Islet precursor cell (in vitro differentiated cells): ENCODE data around the gene FREM1.

ENCODE experiments used
- DNase-seq: peaks from one replicate; pipeline ENCODE4 v3.0.0-alpha.2; 2018

The FREM1 gene

DNA sequence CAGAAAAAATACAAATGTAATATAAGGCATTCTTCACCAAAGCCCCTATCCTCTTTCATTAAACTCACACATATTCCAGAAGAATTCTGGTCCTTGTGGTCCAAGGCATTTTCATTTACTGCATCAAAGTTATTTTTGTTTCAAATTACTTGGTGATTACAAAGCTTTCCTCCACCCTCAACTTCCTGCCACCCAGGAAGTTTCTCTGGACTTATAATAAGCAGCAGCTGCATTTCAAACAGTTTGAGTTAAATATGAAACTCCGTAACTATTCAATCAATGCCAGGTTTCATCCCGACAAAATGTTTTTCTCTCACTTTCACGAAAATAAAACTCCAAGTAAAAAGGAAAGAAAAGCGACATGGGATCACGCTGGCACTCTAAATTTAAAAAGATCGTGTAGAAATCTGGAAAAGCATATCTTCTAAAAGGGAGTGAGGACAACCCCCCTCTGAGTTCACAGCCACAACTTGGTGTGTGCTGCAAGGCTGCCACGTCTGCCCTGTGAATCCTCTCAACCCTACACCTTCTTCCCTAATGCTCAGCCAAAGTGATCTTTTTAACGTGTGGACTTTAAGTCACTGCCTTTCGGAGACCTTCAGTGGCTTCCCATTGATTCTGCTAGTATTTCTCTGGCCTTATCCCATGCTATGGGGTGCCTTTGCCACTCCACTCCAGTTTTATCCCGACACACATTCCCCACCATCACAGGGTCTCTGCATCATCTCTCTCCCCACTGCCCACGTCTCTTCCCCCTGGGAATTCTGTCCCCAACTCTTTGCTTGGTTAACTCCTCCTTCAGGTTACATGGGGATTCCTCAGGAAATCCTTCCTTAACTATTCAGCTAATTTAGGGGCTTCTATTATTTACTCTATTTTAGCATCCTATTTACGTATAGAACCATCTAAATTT is 96.6 kb downstream of the FREM1 start:
- DNase-seq: no peak

DNA sequence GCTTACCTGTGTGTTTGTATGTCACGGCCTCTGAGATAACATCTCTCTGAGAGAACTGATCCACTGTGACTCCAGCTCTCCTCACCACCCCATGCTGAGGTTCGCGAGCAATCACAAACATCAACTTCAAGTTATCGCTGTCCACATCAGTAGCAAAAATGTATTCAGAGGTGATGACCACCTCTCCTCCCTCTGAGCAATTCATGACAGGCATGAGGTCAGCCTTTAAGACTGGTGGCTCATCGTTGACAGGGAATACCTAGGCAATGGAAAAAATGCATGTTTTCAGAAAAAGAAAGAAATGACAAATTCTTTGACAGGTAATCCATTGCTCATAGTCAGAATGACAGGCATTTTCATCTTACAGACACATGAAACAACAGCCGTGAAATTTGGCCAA is 97.4 kb downstream of the FREM1 start:
- no peak for DNase-seq

DNA sequence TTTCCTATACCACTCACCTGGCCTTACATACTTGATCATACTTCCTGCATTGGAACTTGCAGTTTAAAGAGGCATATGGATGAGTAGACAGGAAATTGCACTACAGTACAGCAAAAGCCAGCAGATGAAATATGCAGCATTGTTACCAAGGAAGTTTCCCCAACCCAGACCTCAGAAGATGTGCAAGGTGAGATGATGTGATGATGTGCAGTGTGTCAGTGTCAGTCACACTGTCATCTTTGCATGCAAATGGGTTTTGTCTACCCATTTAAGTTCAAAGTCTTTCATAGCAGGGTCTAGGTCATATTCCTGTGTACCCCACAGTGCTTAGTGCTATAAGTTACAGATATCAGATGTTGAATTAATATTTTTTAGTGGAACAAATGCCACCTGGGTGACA is 98.4 kb downstream of the FREM1 start:
- no peak for DNase-seq

DNA sequence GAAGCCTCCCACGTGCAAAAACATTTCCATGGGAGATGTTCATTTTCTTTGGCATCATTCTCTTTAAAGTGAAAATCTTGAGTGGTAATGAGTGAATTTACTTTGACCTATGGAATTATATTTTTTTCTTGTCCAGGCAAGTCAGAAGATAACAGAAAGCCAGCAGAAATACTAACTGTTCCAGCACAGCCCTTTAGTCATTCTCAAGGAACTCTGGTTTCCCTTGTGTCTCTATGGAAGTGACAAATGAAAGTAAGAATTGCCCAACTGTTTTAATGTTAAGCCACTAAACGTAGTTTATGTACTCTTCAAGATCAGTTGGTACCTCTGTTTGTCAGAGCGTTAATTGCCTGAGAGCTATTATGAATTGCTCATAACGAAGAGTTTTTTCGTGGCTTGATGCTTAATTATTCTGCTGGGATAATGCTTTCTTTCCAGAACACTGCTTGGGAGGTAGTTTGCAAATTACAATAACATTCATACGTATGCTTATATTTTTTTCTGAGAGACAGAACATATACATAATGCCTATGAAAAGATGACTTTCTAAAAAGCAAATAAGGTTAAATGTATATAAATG is 103.2 kb downstream of the FREM1 start:
- DNase-seq: no peak

DNA sequence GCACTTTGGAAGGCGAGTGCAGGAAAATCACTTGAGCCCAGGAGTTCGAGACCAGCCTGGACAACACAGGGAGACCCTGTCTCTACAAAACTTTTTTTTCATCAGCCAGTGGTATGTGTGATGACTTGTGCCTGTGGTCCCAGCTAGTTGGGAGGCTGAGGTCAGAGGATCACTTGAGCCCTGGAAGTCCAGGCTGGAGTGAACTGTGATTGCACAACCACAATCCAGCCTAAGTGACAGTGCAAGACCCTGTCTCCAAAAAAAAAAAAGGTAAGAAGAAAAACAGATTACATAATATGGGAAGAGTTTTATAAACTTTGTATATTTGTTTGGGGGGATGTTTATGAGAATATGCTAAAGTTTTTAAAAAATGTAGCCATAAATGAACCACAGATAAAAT is 111.2 kb downstream of the FREM1 start:
- no peak for DNase-seq

DNA sequence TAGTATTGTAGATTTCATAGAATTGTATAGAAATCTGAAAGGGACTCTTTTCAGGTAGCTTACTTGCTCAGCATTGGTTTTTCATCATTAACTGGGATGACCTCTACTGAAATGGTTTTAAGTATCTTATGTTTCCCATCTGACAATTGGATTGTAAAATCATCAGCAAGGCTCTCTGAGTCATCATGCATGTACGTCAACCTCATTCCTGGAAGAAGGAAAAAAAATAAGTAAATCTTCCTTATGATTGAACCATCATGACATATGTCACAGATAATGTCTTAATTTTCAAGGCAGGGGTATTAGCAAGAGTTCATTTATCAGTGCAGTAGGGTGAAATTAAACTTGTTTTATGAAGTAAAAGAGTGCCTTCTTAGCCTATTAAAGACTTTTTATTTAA is 112.8 kb downstream of the FREM1 start:
- DNase-seq: no peak

DNA sequence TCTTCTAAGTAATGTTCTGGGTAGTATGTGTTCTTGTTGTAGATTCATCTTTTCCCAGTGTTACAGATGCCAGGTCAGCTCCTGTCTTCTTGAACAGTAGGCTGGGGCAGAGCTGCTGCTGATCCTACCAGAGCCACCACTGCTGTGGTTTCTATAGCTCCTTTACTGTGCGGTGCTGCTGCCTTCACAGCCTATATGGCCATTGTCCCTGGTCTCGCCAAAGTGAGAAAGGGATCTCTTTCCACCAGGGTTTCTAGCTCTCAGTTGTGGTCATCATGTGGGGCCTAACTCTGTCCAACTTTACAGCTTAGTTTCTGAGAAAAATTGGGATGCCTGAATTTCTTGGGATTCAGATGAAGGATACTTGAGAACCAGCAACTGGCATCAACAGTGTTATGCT is 116.8 kb downstream of the FREM1 start:
- no peak for DNase-seq

DNA sequence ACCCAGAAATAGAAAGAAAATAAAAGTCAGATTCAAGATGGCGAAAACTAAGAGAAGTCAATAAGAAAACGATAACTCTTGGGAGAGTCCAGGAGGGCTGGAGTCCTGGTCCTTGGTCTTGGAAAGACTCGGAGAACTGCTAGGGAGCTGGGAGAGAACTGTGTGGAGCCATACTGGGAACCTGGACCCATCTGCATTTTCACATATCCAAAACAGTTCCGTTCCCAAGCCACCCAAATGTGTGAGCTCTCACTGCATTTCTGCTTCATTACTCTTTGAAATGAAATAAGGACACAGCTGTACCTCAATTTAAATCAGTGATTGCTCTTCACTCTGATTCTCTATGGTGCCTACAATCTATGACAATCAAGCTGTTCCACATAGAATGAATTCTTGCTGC is 119.6 kb downstream of the FREM1 start:
- no peak for DNase-seq

DNA sequence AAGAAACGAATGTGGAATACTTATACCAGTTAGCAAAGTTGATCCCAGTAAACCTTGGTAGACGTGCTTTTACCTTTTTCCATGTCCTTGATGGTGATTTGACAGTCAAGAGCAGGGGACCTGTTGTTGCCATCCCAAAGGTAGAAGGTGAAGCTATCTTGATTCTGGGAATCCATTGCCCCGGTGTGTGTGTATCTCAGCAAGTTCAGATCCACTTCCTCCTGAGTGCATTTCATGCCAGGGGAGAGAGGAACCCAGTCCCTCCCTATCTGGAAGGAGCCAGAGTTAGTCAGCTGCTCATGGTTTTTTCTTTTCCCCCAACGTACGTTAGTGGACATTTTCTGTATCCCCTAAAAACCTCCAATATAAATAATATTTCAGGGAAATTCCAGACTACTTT is 121.4 kb downstream of the FREM1 start:
- DNase-seq: no peak

DNA sequence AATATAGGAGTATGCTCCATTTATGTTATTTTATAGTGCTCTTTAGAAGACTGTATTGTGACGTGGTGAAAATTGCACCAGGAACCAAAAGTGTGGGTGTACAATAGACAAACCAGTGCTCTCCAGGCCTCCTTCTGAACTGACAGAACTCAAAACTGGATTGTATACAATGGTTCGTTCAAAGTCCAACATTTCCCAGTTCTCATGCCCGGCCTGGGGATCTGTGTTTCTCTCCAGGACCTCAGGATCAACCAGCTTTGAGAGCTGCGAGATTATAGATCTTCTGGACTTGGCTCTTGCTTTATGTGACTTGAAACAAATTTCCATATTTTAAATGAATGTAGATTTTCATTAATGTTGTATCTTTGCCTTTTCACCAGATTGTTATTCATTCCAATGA is 126.9 kb downstream of the FREM1 start:
- DNase-seq: no peak

DNA sequence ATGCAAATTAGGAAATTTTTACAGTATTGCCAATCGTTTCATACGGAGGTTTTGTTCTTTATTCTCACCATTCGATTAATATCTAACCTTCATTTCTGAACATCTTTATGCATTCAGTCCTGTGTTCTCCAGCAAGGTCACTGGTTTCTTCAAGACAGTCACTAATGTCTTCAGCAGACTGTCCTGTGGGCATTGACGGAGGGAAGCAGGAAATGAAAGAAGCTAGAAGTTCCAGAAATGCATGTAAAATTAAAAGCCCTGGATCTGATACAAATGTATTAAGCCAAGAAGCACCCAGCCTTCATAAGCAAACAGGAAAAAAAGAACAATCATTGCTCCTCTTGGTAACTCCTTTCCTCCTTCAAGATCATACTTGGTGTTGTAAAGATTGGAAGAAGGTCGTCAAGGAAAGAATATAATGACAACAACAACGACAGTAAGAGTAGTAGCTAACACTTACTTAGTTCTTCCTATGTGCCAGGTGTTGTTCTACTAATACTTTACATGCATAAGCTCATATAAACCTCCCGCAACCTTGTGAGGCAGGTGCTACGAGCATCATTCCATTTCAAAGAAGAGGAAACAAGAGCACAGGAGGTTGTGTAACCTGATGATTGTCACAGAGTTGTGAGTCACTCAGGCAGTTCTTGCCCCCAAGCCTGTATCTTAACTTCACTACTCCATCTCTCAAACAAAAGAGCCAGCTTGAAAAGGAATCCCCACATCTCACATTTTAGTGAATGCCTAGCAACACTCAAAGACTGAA is 127.8 kb downstream of the FREM1 start:
- DNase-seq: no peak

DNA sequence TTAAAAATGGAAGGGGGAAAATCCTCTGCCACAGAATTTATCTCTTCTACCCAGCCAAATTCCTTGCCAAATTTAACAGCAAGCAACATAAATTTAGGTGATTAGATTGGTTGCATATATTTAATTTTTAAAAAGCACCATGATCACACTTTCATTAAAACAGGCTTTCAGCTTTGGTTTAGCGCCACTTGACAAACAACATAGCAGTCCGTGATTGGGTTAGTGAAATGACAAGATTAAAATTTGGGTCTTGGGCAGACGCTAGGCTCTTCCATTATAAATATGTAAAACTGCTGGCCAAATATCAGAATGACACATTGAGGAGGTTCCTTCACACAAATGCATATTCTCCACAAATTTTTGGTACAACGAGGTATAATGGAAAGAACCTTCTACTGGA is 129.5 kb downstream of the FREM1 start:
- no peak for DNase-seq

DNA sequence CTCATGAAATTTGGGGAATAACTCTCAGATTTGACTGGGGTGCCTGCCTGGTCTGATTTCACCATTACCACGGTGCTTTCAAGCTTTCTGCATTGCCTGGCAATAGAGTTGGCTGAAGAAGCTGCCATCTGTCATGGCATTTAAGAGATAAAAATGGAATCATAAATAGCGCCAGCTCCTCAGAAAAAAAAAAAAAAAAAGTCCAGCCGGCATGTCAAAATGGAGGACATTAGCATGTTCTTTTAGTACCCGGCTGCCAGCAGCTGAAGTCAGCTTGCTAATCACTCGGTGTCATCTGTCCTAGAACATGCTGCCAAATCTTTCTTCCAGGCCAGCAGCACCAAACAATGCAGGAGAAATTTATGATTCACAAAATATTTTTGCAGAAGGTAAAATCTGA is 130.0 kb downstream of the FREM1 start:
- DNase-seq: no peak

DNA sequence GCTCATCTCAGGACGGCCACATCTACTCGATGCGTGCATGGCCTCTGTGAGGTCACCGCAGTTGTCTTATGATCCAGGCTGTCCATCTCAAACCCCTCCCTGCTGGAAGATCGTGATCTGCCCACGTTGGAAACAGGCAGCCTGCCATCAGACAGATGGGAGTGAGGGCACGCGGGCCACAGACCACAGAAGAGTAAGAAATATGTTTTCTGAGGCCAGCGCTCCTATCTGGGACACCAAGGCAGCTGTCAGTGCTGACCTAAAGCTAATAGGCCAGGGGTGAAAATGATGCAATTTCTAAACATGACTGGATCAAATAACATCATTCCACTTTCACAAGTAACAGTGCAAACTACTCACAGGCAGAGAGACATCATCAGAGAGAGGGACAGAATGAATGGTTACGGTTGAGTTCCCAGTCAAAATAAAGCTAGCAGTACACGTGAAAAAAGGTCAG is 130.6 kb downstream of the FREM1 start:
- DNase-seq: no peak

DNA sequence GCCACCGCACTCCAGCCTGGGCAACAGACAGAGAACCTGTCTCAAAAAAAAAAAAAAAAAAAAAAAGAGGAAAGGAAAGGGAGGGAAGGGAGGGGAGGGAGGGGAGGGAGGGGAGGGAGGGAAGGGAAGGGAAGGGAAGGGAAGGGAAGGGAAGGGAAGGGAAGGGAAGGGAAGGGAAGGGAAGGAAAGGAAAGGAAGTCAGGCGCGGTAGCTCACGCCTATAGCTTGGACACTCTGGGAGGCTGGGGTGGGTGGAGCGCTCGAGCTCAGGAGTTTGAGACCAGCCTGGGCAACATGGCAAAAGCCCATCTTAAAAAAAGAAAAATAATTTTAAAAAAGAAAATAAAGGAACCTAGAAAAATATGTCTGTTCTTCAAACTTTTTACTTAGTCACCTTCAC is 131.7 kb downstream of the FREM1 start:
- no peak for DNase-seq

DNA sequence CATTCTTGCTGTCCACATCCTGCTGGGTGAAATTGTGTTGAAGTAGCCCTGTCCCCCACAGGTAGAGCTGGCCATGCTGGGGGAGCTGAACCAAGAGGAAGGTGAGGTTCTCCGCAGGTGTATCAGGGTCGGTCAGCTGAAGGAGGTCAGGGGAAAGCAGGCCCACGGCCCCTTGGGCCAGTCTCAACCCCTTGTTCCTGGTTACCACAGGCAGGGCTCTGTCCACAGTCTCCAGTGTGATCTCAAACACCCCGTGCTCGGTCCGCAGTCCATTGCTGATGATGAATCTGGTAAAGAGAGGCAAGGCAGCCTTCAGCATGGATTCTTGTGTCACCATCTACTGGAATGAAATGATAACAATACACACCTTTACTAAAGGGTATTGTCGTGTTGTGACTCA is 134.3 kb downstream of the FREM1 start:
- no peak for DNase-seq

DNA sequence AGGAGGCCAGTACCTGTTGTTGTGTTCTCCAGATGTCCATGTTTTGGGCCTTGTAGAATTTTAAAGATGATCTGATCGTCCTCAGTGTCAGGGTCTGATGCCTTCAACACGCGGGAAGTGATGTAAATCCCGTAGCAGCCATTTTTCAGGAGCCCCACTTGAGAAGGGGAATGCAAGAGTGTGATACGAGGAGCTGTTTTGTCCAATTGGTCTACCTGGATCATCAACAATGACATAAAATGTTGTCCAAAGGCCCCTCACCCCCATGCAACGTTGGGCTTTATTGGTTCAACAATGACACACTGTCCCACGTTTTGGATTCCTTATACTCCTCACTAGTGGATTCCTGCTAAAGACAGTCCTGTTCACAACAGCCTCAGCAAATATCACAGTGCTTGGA is 139.6 kb downstream of the FREM1 start:
- no peak for DNase-seq

DNA sequence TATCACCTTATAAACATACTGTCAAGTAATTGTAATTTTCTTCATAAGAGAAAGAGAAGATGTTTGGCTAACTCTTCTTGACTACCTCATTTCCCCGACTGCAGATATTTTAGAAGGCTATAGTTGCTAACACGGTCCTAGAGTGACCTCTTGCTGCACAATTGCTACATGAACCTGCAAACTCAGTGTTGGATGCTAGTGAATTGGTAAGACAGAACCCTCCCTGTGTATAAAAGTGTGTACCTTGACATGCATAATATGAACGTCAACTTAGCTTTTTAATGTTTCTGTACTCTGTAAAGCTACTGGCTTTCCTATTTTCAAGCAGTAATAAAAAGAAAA is 141.0 kb downstream of the FREM1 start:
- DNase-seq: no peak

DNA sequence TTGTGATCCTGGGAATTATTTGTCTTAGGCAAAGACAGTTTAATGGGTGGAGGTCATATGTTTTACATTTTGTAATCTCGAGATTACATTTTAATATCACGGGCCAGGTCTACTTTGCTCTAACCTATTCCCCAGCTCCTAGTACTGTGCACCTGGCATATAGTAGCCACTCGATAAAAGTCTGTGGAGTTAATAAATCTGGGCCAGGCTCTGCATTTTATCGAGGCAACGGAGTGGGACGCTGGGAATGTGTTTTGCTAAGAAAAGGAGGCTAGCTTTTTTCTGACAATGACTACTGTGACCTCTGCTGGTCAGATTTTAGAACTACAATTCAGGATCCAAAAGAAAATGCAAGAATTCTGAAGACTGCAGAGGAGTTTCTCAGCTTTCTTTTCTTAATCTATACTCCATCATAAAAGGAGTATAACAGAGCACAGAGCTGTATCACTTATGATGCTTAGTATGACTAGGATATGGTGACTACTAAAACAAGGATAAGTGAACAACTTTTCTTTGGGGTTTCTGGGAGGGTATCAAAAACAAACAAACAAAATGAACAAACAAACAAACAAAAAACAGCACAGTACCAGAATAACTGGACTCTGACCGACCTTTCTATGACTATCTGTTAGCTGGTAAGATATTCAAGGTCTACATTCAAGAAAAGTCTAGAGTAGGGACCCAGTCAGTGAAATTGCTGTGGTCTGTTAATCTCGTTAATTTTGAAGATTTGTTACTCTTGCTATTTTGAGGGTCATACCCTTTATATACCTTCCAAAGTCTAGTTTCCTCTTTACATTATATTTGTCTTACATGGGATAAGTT is 141.6 kb downstream of the FREM1 start:
- no peak for DNase-seq

DNA sequence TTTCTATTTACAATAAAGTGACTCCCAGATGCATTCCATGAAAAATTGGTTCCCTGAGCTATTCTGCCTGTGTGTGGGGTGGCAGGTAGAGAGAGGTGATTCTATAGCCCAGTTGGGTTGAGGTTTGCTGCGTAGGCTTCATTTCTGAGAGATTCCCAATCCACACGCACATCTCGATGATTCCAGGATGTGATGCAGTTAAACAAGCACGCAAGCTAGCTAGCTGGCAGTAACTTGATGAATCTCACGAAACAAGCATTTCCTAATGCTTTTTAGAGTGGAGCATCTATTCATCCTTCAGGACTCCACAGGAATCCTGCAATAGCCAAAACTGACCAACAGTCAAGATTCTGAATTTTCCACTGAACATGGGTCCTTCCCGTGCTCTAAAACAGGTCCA is 143.9 kb downstream of the FREM1 start:
- no peak for DNase-seq

DNA sequence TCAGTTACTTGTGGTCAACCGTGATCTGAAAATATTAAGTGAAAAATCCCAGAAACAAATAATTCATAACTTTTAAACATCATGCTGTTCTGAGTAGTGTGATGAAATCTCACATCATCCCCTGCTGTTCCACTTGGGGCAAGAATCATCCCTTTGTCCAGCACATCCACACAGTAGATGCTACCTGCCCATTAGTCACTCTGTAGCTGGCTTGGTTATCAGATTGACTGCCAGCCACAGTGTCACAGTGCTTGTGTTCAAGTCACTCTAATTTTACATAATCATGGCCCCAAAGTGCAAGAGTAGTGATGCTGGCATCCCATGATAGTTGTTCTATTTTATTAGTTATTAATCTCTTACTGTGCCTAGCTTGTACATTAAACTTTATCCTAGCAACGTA is 148.6 kb downstream of the FREM1 start:
- DNase-seq: no peak

DNA sequence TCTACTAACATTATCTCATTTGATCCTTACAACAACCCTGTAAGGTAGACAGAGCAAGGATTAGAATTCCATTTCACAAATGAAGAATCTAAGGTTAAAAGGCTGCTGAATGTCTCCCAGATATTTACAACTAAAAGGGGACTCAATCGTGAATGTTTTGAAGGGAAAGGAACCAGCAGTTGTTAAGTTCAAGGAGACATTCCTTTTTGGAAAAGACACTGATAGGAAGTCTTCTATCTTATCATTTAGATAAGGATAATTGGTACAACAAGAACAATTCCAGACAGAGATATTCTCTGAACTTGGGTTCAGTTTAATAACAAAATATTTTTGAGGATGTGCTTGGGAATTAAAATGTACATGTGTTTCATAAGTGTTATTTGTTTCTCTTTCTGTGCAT is 150.2 kb downstream of the FREM1 start:
- no peak for DNase-seq

DNA sequence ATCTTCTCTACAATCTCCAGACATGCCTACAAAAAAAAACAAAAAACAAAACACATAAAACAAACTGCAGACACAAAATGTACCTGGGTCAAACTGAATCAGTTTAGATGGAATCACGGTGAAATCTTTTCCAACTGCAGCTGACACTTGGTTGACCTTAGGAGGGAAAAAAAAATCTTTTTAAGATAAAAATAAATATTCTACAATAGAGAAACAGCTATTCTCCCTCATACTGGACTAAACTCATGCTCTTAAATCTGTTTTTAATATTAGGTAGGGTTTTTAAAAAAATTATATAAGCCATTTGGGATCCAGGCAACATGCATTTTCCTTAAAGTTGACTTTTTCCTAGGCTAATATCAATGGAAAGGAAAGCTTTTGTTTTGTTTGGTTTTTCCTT is 153.9 kb downstream of the FREM1 start:
- DNase-seq: no peak
